GM19395 (cell line): ENCODE results near the gene NACC2.

Experiments
- ATAC-seq: cut with Tn5 transposase; IDR thresholded peaks from one replicate; pipeline ENCODE4 v1.9.1; 2021; ENCODE audit warnings: mild to moderate bottlenecking, moderate library complexity; ENCODE audit not compliant: unreplicated experiment

Gene NACC2

GRCh38 chr9:136002881-136003280, 92.2 kb downstream of the NACC2 start:
- no peak for ATAC-seq

GRCh38 chr9:136002215-136002614, 92.9 kb downstream of the NACC2 start:
- no peak for ATAC-seq

GRCh38 chr9:136001231-136001630, 93.9 kb downstream of the NACC2 start:
- no peak for ATAC-seq

GRCh38 chr9:135998410-135999071, 96.5 kb downstream of the NACC2 start:
- ATAC-seq: no peak

- no peak for ATAC-seq
Measured at GRCh38 chr9:135998016-135998380, 97.1 kb downstream of the NACC2 start.

GRCh38 chr9:135997090-135998015, 97.7 kb downstream of the NACC2 start:
- ATAC-seq: no peak

- no peak for ATAC-seq
Measured at GRCh38 chr9:135995816-135996215, 99.3 kb downstream of the NACC2 start.

- ATAC-seq: no peak
Measured at GRCh38 chr9:135994501-135995192, 100.4 kb downstream of the NACC2 start.

- no peak for ATAC-seq
Measured at GRCh38 chr9:135993765-135994500, 101.2 kb downstream of the NACC2 start.

- ATAC-seq: no peak
Measured at GRCh38 chr9:135993409-135993742, 101.7 kb downstream of the NACC2 start.

- no peak for ATAC-seq
Measured at GRCh38 chr9:135992486-135993408, 102.3 kb downstream of the NACC2 start.

GRCh38 chr9:135991771-135992170, 103.3 kb downstream of the NACC2 start:
- ATAC-seq: no peak

GRCh38 chr9:135990468-135991429, 104.3 kb downstream of the NACC2 start:
- no peak for ATAC-seq

- ATAC-seq: no peak
Measured at GRCh38 chr9:135989722-135990467, 105.2 kb downstream of the NACC2 start.

GRCh38 chr9:135989157-135989556, 105.9 kb downstream of the NACC2 start:
- ATAC-seq: no peak

- ATAC-seq: no peak
Measured at GRCh38 chr9:135988493-135988892, 106.6 kb downstream of the NACC2 start.

- ATAC-seq: no peak
Measured at GRCh38 chr9:135987838-135988404, 107.2 kb downstream of the NACC2 start.

- no peak for ATAC-seq
Measured at GRCh38 chr9:135986605-135987004, 108.5 kb downstream of the NACC2 start.
